Activated naive CD4-positive, alpha-beta T cell treated with anti-CD3 and anti-CD28 coated beads, Interleukin-2, amount 50 U/mL, for 24 hours (primary cell): Measurements from ENCODE around the gene OMP.
A peak's percentile ranks its signal among the peaks of the same experiment; 100 is the strongest.

Source experiments
- H3K27ac Mint-ChIP-seq: one replicate; pipeline ENCODE4 v1.8.0; 2021; ENCODE audit warnings: mild to moderate bottlenecking, mixed read lengths
- H3K27me3 Mint-ChIP-seq: one replicate; pipeline ENCODE4 v1.8.0; 2021; ENCODE audit warnings: mixed read lengths
- H3K36me3 Mint-ChIP-seq: one replicate; pipeline ENCODE4 v1.8.0; 2021; ENCODE audit warnings: mixed read lengths
- H3K4me1 Mint-ChIP-seq: one replicate; pipeline ENCODE4 v1.8.0; 2021; ENCODE audit warnings: mixed read lengths
- H3K4me3 Mint-ChIP-seq: one replicate; pipeline ENCODE4 v1.8.0; 2021; ENCODE audit warnings: mild to moderate bottlenecking, mixed read lengths
- H3K9me3 Mint-ChIP-seq: one replicate; pipeline ENCODE4 v1.8.0; 2021; ENCODE audit warnings: mixed read lengths

OMP gene

DNA sequence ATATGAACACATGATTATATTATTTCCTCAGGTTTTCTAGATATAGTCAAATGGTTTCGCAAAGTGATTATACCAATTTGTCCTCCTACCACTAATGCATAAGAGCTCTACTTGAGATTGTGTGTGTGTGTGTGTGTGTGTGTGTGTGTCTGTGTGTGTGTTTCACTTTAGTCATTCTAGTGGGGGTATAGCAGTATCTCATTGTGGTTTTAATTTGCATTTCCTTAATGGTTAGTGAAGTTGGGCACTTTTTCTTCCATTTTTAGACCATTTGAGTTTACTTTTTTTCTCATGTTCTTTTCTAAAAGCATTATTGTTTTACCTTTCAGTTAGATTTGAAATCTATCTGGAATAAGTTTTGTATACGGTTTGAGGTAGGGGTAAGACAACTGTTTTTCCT is 23.0 kb upstream of the OMP start:
- no peak overlapping the region for H3K27ac Mint-ChIP-seq
- no peaks in the 10 kb centered on the region for H3K9me3 Mint-ChIP-seq
- peaks cover 3% of the 10 kb centered on the region for H3K36me3 Mint-ChIP-seq
- no peaks in the 10 kb centered on the region for H3K27me3 Mint-ChIP-seq
- peaks cover 21% of the 10 kb centered on the region for H3K4me1 Mint-ChIP-seq
- H3K4me3 Mint-ChIP-seq, result no peak overlapping the region

DNA sequence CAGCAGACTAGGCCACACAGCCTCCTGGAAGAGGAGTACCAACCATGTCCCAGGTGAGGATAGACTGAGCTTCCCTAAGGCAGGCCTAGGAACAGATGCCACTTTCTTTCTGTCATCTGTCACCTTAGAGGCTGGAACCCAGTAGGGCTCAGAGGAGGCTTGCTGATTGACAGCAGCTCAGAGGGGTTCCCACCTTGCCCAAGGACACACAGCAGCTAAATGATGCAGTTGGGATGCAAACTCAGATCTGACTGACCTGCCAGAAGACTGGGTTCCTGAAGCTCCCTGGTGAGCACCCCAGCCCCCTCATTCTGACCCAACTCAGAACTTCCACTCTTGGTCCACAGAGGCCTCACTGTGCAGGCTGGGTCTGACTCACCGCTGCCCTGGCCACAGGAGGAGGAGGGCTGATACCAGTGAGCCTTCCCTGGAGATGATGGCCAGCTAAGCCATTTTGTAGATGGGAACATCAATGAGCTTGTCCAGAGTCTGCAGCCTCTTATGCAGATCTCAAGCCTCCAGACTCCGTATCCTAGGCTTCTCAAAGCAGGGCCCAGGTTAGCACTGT is 21.9 kb upstream of the OMP start:
- peaks cover 21% of the 10 kb centered on the region for H3K4me1 Mint-ChIP-seq
- H3K27ac Mint-ChIP-seq, result no peak overlapping the region
- H3K36me3 Mint-ChIP-seq, result peaks cover 3% of the 10 kb centered on the region
- no peaks in the 10 kb centered on the region for H3K27me3 Mint-ChIP-seq
- no peak overlapping the region for H3K4me3 Mint-ChIP-seq
- no peaks in the 10 kb centered on the region for H3K9me3 Mint-ChIP-seq

DNA sequence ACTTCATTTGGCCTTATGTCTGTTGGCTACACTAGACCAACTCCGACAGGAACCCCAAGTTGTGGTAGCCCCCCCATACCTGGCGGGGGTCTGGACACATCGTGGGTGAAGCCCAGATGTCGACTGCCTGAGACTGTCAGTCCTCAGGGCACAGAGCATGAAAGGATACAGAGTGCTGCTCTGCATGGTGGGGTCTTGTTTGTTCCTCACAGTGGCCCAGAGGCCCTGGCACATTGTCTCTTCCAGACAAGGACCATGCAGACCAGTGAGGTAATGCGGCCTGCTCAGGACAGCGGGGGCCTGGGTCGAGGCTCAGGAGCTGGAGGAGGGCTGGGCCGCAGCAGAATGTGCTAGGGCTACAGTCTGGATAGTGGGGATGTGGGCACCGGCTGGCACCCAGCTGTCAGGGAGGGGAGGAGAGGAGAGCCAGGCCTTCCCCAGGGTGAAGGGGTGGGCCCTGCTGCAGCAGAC is 21.2 kb upstream of the OMP start:
- Mint-ChIP-seq H3K27me3 (no peaks in the 10 kb centered on the region), H3K4me1 (peaks cover 21% of the 10 kb centered on the region), H3K4me3 (no peak overlapping the region), H3K27ac (peak overlapping the region; percentile 41), H3K9me3 (no peaks in the 10 kb centered on the region), H3K36me3 (peaks cover 3% of the 10 kb centered on the region)

DNA sequence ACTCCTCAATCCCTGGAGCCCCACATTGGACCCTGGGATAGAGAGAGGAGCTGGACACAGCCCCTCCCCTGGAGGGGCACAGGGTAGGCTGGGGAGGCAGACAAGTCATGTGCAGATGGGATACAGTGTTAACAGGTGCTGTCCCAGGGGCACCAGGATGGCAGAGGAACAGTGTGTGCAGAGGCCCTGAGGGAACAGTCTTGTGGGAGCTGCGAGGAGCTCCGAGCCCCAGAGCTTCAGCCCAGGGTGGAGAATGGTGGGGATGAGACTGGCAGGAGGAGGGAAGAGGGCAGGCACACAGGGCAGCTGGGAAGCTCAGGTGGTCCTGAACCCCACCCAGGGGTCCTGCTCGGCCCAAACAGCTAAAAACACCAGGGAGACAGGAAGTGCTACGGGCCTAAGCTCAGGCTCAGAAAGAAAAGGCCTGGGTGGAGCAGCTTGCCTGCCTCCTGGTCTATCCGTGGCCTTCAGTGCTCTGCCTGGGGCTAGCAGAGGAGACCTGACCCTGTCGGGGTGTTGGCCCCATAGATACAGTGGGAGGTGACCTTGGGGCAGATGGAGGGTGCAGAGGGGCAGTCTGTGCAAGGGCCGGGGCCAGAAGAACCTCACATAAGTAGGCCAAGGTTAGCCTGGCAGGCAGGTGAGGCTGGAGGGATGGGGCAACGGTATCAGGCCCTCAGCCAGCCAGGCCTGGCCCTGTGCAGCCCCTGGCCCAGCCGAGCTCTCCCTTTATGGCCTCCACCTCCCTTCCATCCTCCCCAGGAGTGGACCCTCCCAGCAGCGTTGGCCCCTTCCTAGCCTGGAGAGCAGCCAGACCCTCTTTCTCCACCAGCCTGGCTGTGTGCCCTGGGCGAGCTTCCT is 20.4 kb upstream of the OMP start:
- Mint-ChIP-seq H3K4me1 (peaks cover 21% of the 10 kb centered on the region), H3K36me3 (peaks cover 3% of the 10 kb centered on the region), H3K4me3 (peak overlapping the region; percentile 79), H3K27me3 (no peaks in the 10 kb centered on the region), H3K9me3 (no peaks in the 10 kb centered on the region), H3K27ac (peak overlapping the region; percentile 98)

DNA sequence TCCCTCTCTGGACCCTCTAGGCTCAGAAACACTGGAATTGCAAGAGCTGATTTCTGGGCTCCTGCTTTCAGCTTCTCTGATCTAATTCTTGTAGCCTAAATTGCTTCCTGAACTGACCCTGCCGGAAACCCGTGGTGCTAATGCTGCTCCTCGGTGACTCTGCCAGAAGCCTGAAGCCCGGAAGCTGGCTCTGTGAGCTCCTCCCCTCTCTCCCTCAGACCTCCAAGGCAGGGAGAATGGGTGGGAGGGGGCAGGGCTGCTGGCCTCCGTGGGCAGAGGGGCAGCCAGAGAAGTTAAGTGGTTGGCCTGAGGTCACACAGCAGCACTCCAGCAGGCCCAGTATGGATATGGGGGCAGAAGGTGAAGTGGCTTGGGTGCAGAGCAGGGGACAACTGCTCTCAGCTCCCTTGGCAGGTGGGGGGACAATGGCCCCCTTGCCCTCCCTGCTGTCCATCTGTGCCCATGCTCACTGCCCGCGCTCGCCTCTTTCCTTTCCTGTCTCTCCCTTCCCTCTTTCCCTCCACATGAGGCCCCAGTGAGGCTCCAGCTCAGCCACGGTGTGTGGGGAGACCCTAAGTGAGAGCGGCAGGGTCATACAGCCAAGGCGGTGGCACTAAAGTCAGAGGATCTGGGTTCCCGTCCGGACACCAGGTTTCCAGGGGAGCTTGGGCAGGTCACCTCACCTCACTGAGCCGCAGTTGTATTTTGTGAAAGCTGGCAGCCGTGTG is 19.6 kb upstream of the OMP start:
- Mint-ChIP-seq H3K27ac (peak overlapping the region; percentile 98), H3K4me3 (peak overlapping the region; percentile 79), H3K27me3 (no peaks in the 10 kb centered on the region), H3K4me1 (peaks cover 21% of the 10 kb centered on the region), H3K9me3 (no peaks in the 10 kb centered on the region), H3K36me3 (peaks cover 3% of the 10 kb centered on the region)

DNA sequence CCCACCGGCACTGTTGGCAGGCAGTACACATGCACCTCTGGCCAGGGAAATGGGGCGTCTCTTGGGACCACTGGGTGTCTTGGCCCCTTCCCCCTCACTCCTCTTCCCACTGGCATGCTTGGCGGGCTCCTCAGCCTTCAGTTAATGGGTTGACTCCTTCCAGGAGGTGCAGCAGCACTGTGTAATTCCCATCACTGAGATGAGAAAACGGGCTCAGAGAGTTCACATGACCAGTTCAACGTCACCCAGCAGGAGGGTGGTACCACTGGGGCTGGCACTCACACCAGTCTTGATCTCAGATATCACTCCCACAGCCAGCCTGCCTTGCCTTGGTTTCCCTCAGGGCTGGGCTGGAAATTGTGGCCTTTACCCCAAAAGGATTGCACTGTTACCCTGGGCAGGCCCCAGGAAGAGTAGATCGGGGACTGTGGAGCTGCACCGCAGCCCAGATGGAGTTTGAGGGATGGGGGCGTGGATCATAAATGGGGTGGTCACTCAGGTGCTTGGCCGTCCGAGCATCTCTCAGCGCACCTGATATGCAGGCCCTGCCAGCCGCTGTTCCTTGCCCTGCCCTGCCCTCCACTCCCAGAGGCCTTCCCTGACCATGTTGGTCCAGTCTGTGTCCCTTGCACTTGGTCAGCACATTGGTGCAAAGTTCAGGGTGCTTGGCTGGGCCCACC is 18.9 kb upstream of the OMP start:
- no peaks in the 10 kb centered on the region for H3K9me3 Mint-ChIP-seq
- H3K4me1 Mint-ChIP-seq, result peaks cover 21% of the 10 kb centered on the region
- H3K4me3 Mint-ChIP-seq, result no peak overlapping the region
- peaks cover 1% of the 10 kb centered on the region for H3K36me3 Mint-ChIP-seq
- no peaks in the 10 kb centered on the region for H3K27me3 Mint-ChIP-seq
- peak overlapping the region; percentile 98 for H3K27ac Mint-ChIP-seq

DNA sequence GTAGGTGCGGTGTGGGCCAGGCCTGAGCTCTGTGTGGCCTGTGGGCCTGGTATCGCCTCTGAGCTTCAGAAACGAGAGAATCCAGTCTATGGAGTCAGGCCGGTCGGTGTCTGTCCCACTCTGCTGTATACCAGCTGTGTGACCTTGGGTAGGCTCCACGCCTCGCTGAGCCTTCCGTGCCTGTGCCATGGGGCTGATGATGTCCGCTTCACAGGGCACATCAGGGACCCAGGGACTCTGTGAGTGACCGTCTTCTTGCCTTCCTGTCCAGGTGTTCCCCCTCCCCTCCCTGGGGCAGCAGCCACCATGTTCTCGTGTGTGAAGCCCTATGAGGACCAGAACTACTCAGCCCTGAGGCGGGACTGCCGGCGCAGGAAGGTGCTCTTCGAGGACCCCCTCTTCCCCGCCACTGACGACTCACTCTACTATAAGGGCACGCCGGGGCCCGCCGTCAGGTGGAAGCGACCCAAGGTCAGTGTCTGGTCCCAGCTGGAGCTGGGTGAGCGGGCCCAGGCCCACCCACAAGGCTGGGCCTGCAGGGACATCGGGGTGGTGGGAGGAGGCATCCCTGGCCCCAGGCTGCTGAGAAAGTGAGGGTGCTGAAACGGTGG is 18.0 kb upstream of the OMP start:
- no peaks in the 10 kb centered on the region for H3K27me3 Mint-ChIP-seq
- H3K4me3 Mint-ChIP-seq, result no peak overlapping the region
- no peaks in the 10 kb centered on the region for H3K9me3 Mint-ChIP-seq
- peaks cover 21% of the 10 kb centered on the region for H3K4me1 Mint-ChIP-seq
- H3K36me3 Mint-ChIP-seq, result no peaks in the 10 kb centered on the region
- H3K27ac Mint-ChIP-seq, result no peak overlapping the region

DNA sequence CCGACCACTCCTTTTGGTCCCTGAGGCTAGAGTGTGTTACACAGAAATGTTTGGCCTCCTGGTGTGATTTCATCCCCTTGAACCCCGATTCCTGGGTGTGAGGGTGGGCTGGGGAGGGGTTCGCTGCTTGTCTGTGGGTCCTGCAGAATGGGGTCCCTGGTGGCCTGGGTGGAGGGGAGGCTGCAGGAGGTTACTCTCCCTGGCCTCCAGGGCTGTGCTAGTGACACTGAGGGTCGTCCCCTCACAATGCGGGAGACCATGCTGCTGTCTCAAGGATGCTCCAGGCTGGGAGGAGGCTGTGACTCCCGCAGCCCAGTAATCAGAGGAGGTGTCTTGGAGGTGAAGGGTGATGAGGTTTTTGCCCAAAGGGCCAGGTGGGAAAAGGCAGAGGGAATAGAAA is 17.0 kb upstream of the OMP start:
- no peaks in the 10 kb centered on the region for H3K27me3 Mint-ChIP-seq
- no peaks in the 10 kb centered on the region for H3K36me3 Mint-ChIP-seq
- no peak overlapping the region for H3K27ac Mint-ChIP-seq
- H3K9me3 Mint-ChIP-seq, result no peaks in the 10 kb centered on the region
- no peak overlapping the region for H3K4me3 Mint-ChIP-seq
- H3K4me1 Mint-ChIP-seq, result peaks cover 21% of the 10 kb centered on the region

DNA sequence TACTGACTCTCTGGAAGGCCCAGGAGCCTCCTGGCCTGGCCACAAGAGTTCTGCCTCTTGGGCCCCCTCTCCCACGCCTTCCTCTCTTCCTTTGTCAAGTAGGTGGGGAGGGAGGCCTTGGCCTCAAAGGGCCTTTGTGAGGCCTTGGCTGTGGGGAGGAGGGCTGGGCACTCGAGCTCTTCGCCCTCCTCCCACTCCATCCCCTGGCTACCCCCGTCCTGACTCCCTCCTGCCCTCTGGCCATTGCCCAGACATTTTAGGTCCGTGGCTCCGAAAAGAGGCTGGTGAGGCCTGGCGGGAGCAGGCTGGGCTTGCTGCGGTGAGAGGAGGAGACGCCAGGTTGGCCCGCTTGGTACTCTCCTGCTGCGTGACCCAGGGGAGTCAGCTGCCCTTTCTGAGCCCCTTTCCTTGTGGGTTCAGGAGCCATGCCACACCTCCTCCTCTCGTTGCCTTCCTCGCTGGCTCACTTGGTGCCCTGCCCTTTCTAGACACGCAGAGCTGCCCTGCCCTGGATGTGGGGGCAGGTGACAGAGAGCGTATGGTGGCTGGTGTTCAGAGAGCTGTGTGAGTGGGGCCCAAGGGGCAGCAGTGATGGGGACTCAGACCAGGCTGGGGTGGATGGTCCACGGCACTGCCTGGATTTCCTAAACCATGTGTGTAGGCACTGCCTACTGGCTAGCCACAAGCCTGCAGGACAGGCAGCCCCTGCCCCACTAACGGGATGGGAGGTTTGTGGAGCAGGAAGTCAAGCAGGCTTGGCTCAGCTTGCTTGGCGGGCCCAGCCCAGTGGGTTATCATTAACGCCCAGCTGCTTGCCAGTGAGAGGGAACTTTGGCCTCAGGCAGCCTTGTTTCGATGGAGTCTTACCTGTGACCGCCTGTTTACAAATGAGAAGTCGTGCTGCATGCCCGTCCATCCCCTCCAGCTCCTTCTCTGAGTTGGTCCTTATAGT is 15.8 kb upstream of the OMP start:
- no peaks in the 10 kb centered on the region for H3K36me3 Mint-ChIP-seq
- H3K27ac Mint-ChIP-seq, result no peak overlapping the region
- no peak overlapping the region for H3K4me3 Mint-ChIP-seq
- H3K27me3 Mint-ChIP-seq, result no peaks in the 10 kb centered on the region
- no peaks in the 10 kb centered on the region for H3K9me3 Mint-ChIP-seq
- peaks cover 24% of the 10 kb centered on the region for H3K4me1 Mint-ChIP-seq

DNA sequence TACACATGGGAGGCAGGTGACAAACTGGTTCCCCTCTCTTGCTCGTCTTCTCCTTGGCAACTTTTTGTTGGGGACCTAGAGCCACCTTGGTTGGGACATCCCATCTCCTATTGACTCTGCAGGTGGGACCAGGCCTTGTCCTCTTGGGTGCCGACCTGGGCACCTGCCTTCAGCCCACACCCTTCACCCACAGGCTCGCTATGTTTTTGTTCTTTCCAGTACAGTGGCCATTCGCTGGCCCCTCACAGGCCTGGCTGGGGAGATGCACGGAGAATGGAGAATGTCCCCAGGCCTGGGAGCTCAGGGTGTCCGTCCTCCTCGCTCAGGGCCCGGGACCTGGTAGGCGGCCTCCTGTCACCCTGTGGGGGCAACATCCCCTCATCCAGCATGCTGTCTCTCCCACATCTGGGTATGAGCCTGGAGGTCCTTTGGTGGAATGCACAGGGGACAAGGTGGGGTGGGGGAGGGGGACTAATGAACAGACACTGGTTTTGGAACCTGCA is 14.9 kb upstream of the OMP start:
- H3K27ac Mint-ChIP-seq, result no peak overlapping the region
- peaks cover 14% of the 10 kb centered on the region for H3K4me1 Mint-ChIP-seq
- H3K36me3 Mint-ChIP-seq, result no peaks in the 10 kb centered on the region
- no peaks in the 10 kb centered on the region for H3K27me3 Mint-ChIP-seq
- no peaks in the 10 kb centered on the region for H3K9me3 Mint-ChIP-seq
- no peak overlapping the region for H3K4me3 Mint-ChIP-seq

DNA sequence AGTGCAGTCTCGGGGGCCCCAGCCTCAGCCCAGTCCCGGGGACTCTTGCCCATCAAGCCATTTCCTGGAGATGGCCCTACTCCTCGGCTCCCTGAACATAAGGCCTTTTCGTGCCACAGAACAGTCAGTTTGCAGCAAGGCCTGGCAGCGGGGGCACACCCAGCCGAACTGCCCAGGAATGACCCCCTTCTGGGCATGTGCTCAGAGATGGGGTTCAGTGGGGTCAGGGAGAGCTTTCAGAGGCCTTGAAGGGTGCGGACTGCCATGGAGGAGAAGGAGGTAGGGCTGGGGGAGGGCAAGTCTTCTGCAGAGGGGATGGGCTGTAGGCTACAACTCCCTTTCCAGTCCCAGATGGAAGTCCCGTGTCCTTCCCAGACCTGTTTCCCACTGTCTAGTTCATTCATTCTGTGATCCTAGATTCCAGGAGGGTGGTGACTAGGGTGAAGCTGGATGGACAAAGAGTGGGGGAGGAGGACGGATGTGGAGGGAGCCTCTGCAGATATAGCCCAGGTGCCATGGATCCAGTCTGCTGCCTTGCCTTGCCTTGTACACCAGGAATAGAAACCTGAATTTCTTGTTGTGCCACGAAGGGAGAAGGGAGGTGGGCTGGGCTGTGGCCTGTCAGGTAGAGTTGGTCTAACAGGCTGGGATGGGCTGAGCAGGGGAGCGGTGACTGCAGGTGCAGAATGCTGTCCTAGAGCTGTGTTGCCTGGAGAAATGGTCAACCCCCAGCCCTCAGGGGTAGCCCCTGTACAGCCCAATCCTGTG is 14.2 kb upstream of the OMP start:
- no peaks in the 10 kb centered on the region for H3K36me3 Mint-ChIP-seq
- H3K9me3 Mint-ChIP-seq, result no peaks in the 10 kb centered on the region
- no peak overlapping the region for H3K27ac Mint-ChIP-seq
- no peaks in the 10 kb centered on the region for H3K27me3 Mint-ChIP-seq
- H3K4me3 Mint-ChIP-seq, result no peak overlapping the region
- H3K4me1 Mint-ChIP-seq, result peaks cover 8% of the 10 kb centered on the region

DNA sequence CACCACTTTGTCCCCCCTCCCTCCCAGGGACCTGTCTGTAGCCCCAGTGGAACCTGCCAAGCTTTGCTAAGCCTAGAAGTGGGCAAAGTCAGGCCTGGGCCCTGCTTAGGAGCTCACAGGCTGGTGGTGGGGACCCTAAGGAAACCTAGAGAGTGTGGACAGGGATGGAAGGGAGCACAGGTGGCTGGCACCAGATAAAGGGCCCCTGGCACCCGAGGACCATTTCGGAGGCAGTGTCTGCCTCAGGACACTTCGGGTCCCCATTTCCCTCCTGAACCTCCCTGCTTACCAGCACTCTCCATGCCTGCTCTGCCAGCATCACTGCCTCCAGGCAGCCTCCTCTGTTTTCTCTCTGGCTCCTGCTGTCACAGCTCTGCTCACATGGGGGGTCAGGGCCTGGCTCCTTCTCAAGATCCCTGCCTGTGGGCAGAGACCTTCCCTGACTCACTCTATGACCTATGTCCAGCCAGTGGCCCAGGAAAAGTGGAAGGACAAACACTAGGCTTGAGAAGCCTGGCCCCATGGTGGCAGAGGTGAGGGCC is 13.6 kb upstream of the OMP start:
- peaks cover 4% of the 10 kb centered on the region for H3K4me1 Mint-ChIP-seq

DNA sequence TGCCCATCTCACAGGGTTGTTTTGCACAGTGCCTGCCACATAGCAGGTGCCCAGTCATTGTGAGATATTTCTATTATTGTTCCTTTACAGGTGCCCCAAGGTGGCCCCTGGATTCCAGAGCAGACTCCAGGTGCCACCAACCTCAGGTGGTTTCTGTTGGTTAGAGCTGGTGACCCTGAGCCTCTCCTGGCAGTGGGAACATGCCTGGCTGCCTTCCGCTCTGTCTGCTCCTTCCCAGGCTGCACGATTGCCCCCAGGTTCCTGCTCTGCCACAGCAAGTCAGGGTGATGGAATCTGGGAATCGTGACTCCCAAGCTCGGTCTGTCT is 12.6 kb upstream of the OMP start:
- no peaks in the 10 kb centered on the region for H3K36me3 Mint-ChIP-seq
- H3K27me3 Mint-ChIP-seq, result no peaks in the 10 kb centered on the region
- no peaks in the 10 kb centered on the region for H3K9me3 Mint-ChIP-seq
- no peak overlapping the region for H3K27ac Mint-ChIP-seq
- no peak overlapping the region for H3K4me3 Mint-ChIP-seq
- peaks cover 4% of the 10 kb centered on the region for H3K4me1 Mint-ChIP-seq

More for the DNA sequence above, 13.6 kb upstream of the OMP start:
- Mint-ChIP-seq H3K27ac (no peak overlapping the region), H3K9me3 (no peaks in the 10 kb centered on the region), H3K4me3 (no peak overlapping the region), H3K36me3 (no peaks in the 10 kb centered on the region), H3K27me3 (no peaks in the 10 kb centered on the region)
